ENCODE measurements around the gene MTMR11. TPM values are rescaled to one million over a fixed set of nuclear protein-coding genes. Genes with fewer than 3 reads are reported as not detected.

MTMR11 gene
- total RNA-seq, 1 donor from 2014 or later = 2.0 TPM

DNA sequence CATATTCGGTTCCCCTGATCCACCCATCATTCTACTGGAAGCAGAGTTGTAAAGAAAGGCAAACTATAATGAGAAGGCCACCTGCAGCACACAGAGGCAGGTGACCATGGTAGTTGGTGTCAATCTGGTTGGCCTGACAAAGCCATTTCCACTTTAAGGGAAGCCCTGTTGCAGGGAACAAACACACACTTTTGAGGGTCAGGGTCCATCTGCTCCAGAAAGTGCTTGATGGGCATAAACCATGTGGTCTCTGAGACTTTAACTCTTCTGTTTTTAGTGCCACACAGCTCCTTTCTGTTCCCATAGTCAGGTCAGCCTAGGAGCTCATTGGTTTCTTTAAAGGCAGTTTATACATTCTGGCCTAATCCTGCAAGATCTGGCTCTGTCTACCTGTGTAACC is 54.8 kb downstream of the MTMR11 start:
- no peak for DNase-seq
- intact Hi-C loops (cut with DNase I) = no loop called here
- no peak for ATAC-seq (ENCODE audit: poor library complexity)

DNA sequence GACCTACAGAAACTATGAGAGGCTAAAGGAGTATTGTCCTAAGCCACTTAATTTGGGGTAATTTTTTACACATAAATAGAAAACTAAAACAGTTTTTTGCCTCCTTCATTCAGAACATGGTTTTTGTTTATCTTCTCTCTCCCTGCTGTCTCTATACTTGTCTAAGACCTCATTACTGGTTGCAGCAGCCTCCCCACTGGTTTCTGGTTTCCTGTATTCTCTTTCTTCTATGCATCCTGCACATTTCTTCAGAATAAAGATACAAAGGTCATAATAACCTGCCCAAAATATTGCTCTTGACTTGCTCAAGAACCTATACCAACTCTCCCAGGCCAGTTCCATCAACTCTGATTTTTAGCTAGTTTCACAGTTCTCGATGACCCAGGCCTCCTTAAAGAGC is 57.1 kb downstream of the MTMR11 start:
- intact Hi-C loops (cut with DNase I) = no loop called here
- ATAC-seq (ENCODE audit: poor library complexity) = no peak
- no peak for DNase-seq

Other genes with a start within 250 kb of the MTMR11 start
- 0.46 TPM for gene FCGR1A, start 154.2 kb downstream of the MTMR11 start, total RNA-seq
- gene BOLA1, start 37.3 kb downstream of the MTMR11 start, total RNA-seq = 16.9 TPM
- gene SV2A, start 19.0 kb downstream of the MTMR11 start, total RNA-seq = 0.32 TPM
- gene SF3B4, start 9.1 kb downstream of the MTMR11 start, total RNA-seq = 22.8 TPM
- gene OTUD7B, start 73.8 kb upstream of the MTMR11 start, total RNA-seq = 23.2 TPM
- gene VPS45, start 130.9 kb upstream of the MTMR11 start, total RNA-seq = 48.9 TPM
- gene PLEKHO1, start 213.0 kb upstream of the MTMR11 start, total RNA-seq = 45.9 TPM

Measured in Right ventricle myocardium superior (tissue), 1 donor.